ENCODE measurements around the gene PLEKHB2. TPM values are rescaled to one million over a fixed set of nuclear protein-coding genes. Genes with fewer than 3 reads are reported as not detected.

The PLEKHB2 gene, protein sequence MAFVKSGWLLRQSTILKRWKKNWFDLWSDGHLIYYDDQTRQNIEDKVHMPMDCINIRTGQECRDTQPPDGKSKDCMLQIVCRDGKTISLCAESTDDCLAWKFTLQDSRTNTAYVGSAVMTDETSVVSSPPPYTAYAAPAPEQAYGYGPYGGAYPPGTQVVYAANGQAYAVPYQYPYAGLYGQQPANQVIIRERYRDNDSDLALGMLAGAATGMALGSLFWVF
- total RNA-seq = 100 to 1,000 TPM in 2 of 3 donors, 10 to 100 TPM in 1; 73.8 to 129 (median 124) TPM
- long read RNA-seq, donor 1, full-length matches to known transcripts = 31 of 118 reads
- long read RNA-seq, donor 1, partial matches to known transcripts = 7 of 118 reads
- long read RNA-seq, donor 1, other reads (novel, unspliced or antisense) = 80 of 118 reads
- long read RNA-seq, donor 2, full-length matches to known transcripts = 36 of 156 reads
- long read RNA-seq, donor 2, partial matches to known transcripts = 1 of 156 reads
- long read RNA-seq, donor 2, other reads (novel, unspliced or antisense) = 119 of 156 reads

DNA sequence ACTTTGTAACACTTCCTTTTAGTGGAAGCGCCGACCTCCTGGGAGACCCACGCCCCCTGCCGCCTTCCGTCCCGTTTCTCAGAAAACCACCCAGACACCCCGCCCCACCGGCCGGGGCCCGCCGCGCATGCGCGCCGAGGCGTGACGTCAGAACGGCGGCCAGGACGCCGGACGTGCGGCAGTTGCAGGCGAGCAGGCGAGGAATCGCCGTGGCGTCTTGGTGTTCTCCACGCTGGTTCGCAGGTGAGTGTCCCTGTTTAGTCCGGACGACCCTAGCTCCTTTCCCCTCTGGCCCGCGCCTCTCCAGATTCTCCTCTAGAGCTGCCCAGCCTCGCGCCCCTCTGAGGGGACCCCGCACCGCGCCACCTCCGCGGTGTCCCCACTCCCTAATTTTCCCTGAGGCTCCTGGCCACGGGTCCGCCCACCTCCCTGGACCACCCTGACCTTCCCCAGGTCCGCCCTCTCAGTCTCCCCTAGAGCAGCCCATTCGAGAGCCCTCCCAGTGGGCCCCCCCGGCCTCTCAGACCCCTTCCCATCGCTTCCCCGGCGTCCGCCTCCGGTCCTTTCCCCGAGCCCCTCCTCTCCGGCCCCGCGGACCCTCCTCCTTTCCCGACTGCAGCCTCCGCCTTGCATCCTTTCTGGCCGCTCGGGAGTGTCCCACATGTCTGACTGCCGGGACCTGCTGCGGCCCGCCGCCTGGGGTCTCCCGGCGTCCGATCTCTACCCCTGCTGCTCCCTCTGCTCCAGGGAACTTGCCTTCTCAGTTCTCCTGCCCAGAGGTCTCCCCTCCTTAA is at the start of gene PLEKHB2:
PLEKHB2 (plus strand) TSS at position 181 of the 794 bp plus-strand sequence. CDS start 15,606 bp downstream, outside the sequence.
- peaks cover 19% of the 10 kb centered on the region for H3K4me1 ChIP-seq (ENCODE audit: low read depth)
- peaks cover 6% of the 10 kb centered on the region for H3K36me3 ChIP-seq (ENCODE audit: low read depth)
- intact Hi-C loops (cut with DNase I, micrococcal nuclease) = no loop called here
- H3K4me3 ChIP-seq = peak within 1 kb of the TSS; percentile 94
- TF ChIP-seq, protein P1, sequence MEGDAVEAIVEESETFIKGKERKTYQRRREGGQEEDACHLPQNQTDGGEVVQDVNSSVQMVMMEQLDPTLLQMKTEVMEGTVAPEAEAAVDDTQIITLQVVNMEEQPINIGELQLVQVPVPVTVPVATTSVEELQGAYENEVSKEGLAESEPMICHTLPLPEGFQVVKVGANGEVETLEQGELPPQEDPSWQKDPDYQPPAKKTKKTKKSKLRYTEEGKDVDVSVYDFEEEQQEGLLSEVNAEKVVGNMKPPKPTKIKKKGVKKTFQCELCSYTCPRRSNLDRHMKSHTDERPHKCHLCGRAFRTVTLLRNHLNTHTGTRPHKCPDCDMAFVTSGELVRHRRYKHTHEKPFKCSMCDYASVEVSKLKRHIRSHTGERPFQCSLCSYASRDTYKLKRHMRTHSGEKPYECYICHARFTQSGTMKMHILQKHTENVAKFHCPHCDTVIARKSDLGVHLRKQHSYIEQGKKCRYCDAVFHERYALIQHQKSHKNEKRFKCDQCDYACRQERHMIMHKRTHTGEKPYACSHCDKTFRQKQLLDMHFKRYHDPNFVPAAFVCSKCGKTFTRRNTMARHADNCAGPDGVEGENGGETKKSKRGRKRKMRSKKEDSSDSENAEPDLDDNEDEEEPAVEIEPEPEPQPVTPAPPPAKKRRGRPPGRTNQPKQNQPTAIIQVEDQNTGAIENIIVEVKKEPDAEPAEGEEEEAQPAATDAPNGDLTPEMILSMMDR (IDR thresholded peaks at IDR 0.05) = no peak
- DNase-seq = peak; percentile 95 to 98 (median 95)
- ATAC-seq = peak; percentile 85
- no peaks in the 10 kb centered on the region for H3K9me3 ChIP-seq

DNA sequence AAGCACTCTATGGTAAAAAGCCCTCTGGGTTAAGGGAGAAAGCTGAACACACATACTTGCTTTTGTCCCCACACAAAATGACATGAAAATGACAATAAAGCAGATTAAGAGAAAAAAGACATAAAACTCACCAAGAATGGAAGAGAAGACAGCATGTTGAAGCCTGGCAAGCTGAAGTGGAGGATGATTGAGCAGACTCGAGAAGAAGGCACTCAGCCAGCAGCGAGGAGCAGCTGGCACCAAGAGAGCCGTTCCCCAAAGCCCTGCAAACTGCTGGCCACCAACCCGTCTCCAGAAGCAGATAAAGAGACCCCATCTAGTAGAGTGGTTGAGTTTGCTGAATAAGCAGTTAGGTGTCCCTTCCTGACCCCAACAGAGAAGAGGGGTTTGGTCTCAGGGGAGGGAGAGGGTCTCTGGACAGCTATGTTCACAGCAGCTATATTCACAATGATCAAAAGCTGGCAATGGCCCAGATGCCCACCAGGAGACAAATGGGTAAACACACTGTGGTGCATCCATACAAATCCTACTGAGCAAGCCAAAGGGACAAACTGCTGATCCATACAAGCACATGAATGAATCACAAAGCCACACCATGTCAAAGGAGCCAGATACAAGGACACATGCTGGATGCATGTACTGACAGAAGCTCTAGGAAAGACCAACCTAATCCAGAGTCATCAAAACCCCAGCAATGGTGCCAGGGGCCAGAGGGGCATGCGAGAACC is 48.8 kb upstream of the PLEKHB2 start:
- TF ChIP-seq, protein P1 (IDR thresholded peaks at IDR 0.05) = no peak
- H3K9me3 ChIP-seq = no peaks in the 10 kb centered on the region
- no peak for DNase-seq
- H3K4me1 ChIP-seq (ENCODE audit: low read depth) = no peaks in the 10 kb centered on the region
- peaks cover 6% of the 10 kb centered on the region for H3K36me3 ChIP-seq (ENCODE audit: low read depth)
- no peak overlapping the region for H3K4me3 ChIP-seq
- no peak for ATAC-seq
- intact Hi-C loops (cut with DNase I, micrococcal nuclease) = no loop called here

DNA sequence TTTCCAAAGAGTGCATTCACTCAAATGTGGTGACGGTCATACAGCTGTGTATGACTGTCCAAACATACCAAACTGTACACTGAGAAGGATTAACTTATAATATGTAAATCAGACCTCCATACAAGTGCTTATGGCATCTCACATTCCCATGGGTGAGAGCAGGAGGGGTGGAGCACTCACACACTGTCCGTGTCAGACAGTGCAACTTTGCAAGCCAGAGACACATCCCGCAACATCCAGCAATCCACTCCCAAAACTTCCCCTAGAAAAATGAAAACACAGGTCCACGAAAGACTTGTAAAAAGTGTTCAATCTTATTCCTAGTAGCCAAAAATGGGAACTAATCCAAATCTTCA is 48.2 kb upstream of the PLEKHB2 start:
- TF ChIP-seq, protein P1 (IDR thresholded peaks at IDR 0.05) = no peak
- intact Hi-C loops (cut with DNase I, micrococcal nuclease) = no loop called here
- Histone ChIP-seq H3K9me3 (no peaks in the 10 kb centered on the region), H3K36me3 (ENCODE audit: low read depth) (peaks cover 6% of the 10 kb centered on the region), H3K4me1 (ENCODE audit: low read depth) (no peaks in the 10 kb centered on the region), H3K4me3 (no peak overlapping the region)
- ATAC-seq = no peak
- no peak for DNase-seq

DNA sequence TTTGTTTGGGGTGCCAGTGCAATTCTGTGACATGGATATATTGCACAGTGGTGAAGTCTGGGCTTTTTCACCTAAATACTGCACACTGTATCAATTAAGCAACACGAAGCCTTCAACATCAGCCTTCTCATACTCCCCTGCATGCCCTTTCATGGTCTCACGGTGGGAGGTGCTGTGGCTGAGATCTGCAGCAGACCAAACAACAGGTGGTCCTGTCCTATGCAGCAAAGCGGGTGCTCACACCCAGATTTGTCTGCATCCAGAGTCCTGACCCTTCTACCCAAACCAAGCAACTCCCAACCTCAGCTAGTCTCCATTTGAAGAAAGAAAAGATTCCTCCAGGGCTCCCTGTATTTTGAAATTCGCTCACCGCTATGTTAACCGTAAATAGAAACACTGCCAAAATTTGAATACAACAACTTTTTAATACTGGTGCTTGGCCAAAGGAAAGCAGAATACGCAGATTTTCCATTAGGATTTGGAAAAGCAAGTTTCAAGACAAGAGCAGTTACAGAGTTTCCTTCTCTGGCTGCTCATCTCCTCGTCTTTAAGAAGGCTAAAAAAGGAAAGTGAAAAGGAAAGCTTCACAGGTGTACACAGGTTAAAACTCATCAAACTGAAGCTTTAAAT is 46.8 kb upstream of the PLEKHB2 start:
- no peak for ATAC-seq
- Histone ChIP-seq H3K4me3 (no peak overlapping the region), H3K4me1 (ENCODE audit: low read depth) (no peaks in the 10 kb centered on the region), H3K9me3 (no peaks in the 10 kb centered on the region), H3K36me3 (ENCODE audit: low read depth) (peaks cover 6% of the 10 kb centered on the region)
- intact Hi-C loops (cut with DNase I, micrococcal nuclease) = no loop called here
- TF ChIP-seq, protein P1 (IDR thresholded peaks at IDR 0.05) = no peak
- no peak for DNase-seq

DNA sequence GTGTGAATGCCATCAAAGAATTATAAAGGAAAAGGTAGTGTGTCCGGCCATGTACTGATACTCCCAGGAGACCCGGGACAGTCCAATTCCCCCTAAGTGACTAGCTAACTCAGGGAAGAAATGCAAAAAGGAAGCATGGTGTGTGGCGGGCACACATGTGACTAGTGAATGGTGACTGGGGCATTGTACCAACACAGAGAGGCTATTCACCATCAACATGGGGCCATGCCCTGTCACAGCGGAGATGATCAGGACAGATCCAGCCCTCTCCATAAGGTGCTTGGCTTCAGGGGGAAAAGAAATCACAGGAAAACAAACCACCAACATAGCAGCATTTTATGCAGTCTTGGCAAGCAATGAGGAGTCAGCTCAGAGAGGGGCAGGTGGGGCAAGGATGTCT is 46.2 kb upstream of the PLEKHB2 start:
- no peak for ATAC-seq
- intact Hi-C loops (cut with DNase I, micrococcal nuclease) = no loop called here
- no peak for DNase-seq
- Histone ChIP-seq H3K9me3 (no peaks in the 10 kb centered on the region), H3K4me1 (ENCODE audit: low read depth) (no peaks in the 10 kb centered on the region), H3K36me3 (ENCODE audit: low read depth) (peaks cover 6% of the 10 kb centered on the region), H3K4me3 (no peak overlapping the region)
- TF ChIP-seq, protein P1 (IDR thresholded peaks at IDR 0.05) = no peak
